CD4-positive, alpha-beta T cell treated with Interleukin-10 for 1 hour (primary cell): ENCODE data around the gene RASSF10.
A peak's percentile ranks its signal among the peaks of the same experiment; 100 is the strongest.
"Not testable (repeated sequence)": the region's sequence is repeated elsewhere in the genome, so short reads cannot be mapped to it uniquely, and the experiment has no call there.

Experiments used
- DNase-seq: peaks from one replicate; pipeline ENCODE4 v3.0.0-alpha.2; 2020

The RASSF10 gene

DNA sequence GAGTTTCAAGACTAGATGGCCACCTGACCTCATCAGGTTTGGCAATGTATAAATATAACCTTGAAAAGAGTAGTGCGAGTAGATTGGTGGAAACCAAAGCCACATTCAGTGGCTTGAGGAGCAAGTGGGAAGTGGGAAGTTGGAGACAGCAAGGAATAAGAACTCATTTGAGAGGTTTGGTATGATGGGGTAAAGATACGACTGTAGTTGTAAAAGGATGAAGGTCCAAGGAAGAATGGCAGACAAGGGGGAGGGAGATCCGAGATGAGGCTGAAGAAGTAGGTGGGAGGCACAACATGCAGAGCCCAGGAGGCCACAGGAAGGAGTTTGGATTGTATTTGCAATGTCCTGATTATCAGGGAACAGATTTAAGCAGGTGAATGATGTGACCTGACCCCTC is 20.8 kb downstream of the RASSF10 start:
- no peak for DNase-seq

DNA sequence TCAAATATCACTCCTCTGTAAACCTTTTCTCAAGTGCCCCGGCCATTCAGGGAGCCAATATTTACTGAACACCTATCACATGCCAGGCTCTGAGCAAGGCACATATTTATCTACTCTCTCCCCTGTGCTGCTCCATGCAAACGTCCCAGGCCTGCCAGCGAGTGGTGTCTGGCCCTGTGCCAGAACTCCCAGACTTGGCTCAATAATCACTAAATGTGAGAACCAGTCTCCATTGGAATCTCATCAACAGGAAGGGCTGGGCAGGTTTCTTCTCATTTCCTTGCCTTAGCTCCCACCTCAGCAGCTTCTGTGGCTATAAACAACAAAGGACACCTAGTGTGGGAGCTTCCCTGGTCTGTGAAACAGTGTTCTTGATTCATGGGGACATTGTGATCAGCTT is 21.7 kb downstream of the RASSF10 start:
- no peak for DNase-seq

DNA sequence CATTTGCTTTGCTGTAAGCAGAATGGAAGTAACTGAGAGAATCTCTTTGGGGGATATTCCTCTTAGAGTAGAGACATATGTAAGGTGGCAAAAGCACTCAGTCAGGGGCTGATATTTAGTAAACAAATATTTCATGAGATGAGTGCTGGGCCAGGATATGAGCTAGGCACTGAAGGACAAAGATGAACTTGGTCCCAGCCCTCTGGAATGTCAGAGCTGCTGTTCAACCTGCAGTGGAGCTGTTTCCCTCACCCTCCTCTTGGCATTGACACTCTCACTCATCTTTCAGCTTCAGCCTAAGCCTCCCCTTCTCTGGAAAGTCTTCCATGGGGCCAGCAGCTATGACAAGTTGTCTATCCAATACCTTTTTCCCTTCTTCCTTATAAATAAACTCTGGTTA is 22.2 kb downstream of the RASSF10 start:
- no peak for DNase-seq

DNA sequence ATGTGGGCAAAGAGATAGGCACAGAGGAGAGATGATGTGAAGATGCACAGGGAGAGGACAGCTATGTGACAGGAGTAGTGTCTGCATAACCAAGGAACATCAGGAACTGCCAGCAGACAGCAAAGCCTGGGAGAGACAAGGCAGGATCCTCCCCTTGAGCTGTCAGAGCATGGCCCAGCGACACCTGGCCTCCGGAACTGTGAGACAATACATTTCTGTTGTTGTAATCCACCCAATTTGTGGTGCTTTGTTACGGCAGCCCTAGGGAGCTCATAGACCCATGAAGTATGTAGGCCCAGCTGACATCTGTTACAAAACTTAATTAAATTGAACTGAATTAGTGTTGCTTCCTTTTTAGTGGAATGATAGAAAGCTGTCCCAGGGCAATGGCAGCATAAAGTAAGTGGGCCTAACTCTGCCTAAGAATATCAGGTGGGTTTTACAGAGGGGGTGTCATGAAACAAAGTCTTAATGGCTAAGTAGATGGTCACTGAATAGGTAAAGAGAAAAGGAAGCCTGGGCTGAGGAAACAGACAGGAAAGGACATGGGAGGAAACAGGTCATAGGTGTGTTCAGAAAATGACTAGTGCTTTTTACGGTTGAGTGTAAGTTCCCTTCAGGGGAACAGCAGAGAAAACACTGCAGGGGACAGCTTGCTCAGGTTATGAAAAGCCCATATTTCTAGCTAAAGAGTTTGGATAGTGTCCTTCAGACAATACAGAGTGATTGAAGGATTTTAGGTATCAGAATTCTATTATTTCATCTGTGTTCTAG is 24.8 kb downstream of the RASSF10 start:
- no peak for DNase-seq

DNA sequence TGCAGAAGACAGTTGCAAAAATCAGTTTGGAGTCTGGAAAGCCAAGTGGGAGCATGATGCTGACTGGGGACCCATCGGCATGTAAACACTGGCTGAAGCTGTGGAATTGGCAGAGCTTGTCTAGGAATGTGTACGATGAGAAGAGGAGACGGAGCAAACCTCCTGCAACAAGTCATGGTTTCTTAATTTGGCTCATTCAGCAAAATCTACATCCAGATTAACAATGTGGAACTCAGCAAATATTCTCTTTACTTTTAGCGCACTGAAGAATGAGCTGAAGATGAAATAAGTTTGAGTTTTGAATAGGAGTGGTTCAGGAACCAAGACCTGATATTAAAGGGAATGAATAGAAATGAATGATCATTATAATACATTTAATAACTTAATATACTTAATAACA is 26.6 kb downstream of the RASSF10 start:
- DNase-seq: no peak

DNA sequence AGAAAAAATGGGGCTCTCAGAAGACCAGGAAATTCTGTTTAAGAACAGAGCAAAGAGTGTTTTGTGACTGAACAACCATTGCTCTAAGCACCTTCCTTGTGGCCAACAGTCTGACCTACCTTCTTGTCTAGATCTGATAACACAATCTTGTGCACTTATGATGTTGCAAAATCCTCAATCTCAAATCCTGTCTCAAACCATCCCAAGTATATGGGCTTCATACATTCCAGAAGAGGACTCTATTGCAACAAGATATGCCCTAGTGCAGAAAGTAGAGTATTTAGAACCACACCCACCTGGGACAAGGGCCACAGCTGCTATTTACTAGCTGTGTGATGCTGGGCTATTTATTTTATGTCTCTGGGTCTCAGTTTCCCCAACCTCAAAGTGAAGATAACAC is 27.1 kb downstream of the RASSF10 start:
- DNase-seq: no peak

DNA sequence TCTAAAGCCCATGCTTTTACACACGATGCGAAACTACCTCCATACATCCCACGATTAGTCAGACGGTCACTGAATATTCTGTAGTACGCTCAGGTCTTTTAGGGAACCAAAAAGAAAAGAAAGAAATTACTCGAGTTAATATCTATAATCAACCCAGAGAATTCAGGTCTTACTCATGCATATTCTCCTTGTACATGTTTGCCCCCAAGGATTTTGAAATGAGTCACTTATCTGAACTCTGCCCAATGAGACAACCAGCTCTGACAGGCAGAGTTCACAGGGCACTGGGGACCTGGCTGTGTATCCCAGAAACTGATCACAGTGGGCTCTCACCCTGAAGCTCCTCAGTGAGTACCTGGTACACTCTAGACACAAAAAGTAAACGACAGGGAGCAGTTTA is 29.2 kb downstream of the RASSF10 start:
- no peak for DNase-seq

DNA sequence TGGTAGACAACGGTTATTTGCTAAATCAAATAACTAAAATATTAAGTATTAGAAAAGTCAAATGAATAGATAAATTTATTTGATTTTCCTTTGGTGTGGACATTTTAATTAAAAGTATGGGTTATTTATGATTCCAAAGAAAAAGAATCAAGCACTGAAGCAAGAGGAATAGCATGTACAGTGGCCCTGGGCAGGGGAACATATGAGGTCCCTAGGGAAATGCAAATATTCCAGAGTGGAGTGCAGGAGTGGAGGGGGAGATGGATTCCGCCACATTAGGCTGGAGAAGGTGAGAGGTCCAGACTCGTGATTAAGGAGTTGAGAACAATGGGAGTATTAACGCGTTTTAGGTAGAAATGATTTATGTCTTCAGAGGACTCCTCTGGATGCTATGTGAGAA is 30.0 kb downstream of the RASSF10 start:
- no peak for DNase-seq

DNA sequence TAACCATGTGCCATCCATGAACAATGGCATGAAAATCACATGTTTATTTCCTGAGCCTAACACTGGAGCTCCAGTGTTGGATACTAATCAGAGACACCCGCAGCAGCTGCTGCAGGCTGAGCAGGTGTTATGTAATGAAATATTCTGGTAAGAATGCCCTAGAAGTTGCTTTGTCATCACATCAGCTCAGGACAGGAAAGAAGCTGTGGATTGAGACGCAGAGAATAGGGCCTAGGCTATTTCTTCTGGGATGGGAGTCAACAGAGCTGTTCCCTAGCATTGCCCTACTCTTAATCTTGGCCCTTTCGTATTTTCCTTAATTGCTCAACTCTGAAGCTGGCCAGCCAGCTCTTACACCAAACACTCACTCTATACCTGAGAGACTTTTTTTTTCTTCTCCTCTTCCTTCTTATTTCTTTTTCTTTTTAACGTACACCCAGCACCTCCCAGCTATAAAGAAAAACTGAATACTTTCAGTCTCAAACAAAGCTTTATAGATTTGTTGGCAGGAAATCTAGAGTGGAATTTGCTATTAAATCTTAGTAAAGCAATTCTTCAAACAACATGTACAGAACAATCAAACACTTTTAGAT is 31.9 kb downstream of the RASSF10 start:
- no peak for DNase-seq

DNA sequence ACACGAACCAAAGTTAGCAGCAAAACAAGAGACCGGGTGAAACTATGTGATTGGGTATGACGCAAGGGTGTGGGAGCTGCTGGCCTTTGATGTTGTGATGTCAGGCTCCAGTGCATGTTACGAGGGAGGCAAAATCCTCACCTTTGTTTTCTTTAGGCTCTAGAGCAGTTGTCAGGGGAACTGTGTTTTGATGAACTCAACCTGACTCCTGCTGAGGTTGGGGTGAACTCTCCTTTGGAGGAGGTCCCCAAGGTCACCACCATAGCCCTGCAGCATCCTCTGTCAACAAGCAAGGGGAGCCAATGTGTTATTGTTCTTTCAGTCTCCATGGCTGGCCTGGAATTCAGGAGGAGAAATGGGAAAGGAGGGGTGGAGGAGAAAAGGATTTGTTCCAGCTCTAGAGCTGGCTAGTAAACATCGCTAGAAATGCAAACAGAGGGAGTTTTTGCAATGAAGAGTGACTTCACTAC is 33.8 kb downstream of the RASSF10 start:
- DNase-seq: no peak

DNA sequence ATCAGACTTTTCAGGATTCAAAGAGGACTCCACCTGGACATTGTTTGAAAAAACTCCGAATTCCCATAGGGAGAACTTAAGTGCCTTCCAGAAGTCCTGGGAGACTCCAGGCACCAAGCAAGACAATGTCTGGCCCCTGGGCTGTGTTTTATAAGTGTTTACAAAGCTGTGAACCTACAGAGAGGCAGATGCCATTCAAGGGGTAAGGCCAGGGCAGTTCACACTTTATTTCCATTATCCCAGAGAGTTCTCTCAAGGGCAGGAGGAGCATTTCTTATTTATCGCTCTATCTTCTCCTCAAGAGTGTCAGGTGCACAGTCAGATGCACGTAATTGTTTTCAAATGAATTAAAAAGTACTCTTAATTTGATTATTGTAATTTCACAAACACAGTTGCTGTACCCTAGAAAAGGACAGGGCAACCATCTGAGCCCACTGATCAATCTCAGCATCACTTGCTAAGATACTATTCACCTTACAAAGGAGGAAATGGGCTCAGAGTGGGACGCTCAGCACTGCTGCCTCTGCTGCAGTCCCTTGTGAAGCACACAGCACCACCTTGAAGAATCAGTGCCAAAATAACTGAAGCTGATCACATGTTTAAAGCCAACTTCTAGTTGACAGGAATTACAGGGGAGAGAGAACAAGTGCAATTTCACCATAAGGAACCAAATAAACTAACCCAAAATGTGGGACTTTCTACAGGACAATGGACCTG is 35.0 kb downstream of the RASSF10 start:
- DNase-seq: no peak

DNA sequence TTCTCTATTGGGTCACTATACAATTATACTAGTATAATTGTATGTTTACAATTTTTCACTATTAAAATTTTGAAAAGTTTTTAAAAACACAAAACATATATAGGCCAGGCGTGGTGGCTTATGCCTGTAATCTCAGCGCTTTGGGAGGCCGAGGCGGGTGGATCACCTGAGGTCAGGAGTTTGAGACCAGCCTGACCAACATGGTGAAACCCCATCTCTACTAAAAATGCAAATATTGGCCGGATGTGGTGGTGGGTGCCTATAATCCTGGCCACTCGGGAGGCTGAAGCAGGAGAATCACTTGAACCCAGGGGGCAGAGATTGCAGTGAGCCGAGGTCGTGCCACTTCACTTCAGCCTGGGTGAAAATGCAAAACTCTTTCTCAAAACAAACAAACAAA is 36.0 kb downstream of the RASSF10 start:
- DNase-seq: not testable (repeated sequence)

DNA sequence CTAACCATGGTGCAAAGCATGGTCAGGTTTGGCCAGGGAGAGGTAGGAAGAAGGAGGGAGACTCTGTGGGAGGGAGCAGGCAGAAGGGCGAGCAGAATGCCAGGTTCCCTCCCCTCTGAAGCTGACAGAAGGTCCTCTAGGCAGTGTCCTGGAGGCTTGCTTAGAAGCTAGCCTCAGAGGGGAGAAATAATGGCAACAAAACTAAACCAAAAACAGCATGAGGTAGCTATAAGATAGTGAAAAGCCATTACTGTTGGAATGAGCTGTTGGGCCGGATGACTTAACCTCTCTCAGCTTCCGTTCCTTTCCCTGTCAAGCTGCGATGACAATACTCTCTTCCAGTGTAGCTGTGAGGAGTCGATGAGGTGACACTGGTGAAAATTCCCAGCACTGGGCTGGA is 36.6 kb downstream of the RASSF10 start:
- DNase-seq: no peak

DNA sequence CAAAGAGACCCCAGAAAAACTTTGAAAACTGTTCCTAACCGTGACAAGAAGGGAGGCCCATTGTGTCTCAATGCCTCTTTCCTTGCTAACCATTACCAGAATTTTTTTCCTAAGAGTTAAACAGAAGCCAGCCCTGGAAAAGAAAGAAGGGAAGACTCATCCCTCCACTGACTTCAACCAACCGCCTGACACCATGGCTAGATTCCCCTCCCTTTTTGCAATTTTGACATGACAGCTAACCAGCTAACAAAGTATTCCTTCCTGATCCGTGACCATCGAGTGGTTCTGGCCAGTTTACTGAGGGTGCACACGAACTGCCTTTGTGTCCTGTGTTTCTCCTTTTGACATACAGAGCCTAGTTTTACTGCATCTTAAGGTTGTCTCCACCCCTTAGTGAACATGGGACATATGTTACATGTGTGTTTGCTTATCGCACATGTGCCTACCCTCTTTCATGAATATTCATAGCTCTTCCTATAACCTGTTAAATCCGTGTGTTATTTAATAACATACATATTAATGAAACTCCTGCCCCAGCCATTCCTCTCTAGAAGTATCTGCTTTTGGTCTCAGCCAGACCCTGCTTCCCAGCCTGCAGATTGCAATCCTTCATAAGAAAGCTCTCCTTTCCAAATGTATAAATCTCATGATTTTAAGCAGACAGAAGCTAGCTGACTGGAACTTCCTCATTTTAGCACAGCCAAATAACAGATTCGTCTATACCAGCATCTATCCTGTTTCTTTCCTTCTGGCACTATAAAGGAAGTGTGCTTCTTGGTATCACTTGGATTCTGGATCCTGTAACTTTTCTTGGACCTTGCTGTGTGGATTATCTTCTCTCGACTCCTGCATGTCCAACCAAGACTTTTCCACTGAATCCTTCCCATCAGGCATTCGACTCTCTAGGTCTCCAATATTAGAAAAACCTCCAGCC is 37.8 kb downstream of the RASSF10 start:
- no peak for DNase-seq

DNA sequence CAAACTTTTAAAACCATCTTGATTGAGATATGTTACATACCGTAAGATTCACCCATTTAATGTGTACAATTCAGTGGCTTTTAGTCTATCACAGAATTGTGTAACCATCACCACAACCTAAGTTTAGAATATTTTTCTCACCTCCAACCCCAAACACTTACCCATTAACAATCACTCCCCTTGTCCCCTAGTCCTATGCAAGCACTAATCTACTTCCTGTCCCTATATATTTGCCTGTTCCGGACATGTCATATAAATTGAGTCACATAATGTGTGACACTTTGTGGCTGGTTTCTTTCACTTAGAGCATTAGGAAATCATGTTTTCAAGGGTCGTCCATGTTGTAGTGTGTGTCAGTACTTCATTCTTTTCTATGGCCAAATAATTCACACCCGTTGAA is 38.8 kb downstream of the RASSF10 start:
- DNase-seq: no peak

DNA sequence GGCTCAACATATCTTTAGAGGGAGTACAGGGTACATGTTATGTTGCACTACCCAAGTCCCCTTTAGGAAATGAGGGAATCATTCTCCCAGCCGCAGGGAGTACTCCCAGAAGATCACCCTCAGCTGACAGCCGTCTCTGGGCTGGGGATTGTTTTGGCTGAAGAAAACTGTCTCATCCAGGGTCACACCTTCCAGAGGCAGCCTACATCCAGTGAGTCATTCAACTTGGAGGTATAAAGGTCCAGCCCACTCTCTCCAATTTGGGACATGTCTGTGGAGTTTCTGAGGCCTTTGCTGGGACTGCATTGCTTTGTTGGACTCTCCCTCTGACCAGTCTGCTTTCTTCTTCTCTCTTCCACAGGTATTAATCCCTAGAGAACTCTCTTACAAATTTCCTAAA is 42.1 kb downstream of the RASSF10 start:
- no peak for DNase-seq

DNA sequence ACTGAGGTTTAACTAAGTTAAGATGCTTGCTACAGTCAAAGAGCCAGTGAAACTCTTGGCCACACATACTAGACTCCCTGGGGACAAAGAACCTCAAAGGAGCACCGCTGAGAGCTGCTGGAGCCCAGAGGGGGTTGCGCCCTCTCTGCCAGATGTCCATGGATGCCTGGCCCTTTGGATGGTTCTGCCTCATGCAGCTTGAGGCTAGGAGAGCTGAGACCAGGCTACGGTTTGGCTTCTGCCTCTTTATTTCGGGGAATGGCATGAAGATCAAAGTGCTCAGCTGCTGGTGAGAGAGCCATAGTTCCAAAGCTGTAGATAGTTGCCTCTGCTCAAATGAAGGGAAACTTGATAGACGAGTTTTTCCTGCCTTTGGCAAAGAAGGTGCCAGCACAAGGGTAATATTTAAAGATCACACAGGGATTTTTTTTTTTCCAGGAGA is 43.0 kb downstream of the RASSF10 start:
- no peak for DNase-seq

DNA sequence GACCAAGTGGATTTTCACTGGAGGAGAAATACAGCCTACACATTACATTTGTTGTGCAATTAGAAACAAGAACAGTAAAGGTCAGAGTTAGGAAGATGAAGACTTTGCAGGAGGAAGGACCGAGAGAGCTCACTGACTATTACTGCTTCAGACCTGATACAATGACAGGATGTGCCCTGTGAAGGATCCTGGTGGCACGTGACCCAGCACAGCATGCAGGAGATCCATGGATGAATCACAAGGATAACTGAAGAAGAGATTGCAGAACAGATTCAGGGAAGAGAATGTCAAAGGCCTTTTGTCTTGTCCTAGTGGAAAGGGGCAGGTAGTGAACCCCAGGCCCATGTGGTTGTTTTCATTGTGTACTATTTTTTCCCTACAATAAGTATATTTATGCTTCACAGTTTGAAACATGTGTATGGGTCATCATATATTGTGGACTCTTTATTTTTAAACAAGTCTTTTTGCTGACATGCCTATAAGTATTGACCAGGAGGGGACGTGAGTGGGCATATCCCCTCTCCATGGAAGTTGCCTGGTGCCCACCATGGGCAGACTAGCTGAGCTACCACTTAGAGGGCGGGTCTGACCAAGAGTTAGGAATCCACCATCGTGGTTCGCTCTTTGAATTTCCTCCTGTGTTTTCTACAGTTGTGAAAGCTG is 44.3 kb downstream of the RASSF10 start:
- no peak for DNase-seq

DNA sequence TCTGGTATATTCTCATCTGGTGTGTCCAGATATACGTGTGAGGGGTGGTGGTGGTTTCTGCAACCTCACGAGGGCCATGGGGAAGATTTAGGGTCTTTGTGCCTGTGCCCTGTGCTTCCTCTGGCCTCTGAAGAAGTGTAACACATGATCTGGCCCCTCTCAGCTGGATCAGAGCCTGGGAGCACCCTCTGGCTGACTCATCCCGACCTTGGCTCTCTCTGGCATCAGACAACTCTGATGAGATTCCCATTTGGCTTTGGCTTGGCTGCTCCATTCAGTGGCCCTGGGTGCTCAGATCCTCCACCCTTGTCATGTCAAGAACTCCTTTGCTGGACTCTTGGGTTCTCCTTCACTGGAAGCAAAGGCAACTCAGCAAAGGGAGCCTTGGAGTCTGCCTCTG is 45.2 kb downstream of the RASSF10 start:
- DNase-seq: no peak

DNA sequence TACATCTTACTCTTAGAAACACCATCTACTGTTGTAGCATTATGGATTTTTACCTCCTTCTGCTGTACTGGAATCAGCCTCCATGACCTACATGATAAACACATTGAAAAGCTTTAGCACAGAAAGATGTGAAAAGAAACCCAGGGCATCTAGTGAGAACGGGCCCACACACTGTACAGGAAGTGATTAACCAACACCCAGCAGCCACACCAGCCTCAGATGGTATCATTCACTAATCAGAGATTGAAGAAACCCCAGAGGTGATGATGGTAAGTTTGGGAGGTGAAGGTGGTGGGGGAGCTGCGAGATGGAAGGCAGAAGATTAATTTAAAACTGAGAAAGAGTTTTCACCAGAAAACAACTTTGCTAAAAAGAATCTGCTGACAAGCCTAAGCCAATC is 46.1 kb downstream of the RASSF10 start:
- DNase-seq: peak; percentile 16

DNA sequence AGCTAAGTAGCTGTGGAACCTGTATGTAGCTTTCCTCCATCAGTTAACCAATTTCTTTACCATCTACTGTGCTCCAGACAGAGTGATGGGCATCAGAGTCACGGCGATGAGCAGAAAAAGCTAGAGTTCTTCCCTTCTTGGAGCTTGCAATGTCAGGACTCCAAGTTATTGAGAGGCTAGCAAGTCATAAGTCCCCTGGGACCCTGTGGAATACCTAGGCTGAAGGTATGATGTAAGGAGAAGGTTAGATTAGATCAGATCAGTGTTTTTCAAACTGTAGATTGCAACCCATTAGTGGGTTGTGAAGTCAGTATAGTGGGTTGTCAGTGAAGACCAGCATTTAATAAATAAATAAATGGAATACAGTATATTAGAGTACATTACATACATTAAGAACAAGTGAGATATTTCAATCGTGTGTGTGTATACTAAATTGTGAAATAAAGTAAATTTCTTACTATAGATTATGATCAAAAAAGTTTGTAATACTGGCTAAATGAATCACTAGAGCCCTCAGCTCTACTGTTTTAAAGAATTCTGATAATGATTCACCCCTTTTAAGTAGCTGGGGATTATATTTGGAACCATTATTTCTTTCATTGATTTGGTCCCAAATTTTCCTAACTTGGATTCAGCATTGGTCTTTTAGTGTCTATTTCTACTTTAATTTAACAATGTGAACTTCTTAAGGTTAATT is 52.3 kb downstream of the RASSF10 start:
- no peak for DNase-seq
